Endothelial cell (in vitro differentiated cells): ENCODE data around the gene TESK1. TPM values are rescaled to one million over a fixed set of nuclear protein-coding genes. Genes with fewer than 3 reads are reported as not detected.
A peak's percentile ranks its signal among the peaks of the same experiment; 100 is the strongest.

Experiments used
- DNase-seq: peaks from one replicate; pipeline ENCODE4 v3.0.0; 2021; ENCODE audit warnings: low spot score
- H3K27ac Mint-ChIP-seq: one replicate; pipeline ENCODE4 v1.8.0; 2021; ENCODE audit warnings: mixed read lengths, inconsistent platforms; ENCODE audit not compliant: unreplicated experiment
- H3K27me3 Mint-ChIP-seq: one replicate; pipeline ENCODE4 v1.8.0; 2021; ENCODE audit warnings: mild to moderate bottlenecking, moderate library complexity, mixed read lengths, inconsistent platforms; ENCODE audit not compliant: unreplicated experiment
- H3K36me3 Mint-ChIP-seq: one replicate; pipeline ENCODE4 v1.8.0; 2021; ENCODE audit warnings: mild to moderate bottlenecking, low read depth, mixed read lengths, inconsistent platforms; ENCODE audit not compliant: unreplicated experiment
- H3K4me1 Mint-ChIP-seq: one replicate; pipeline ENCODE4 v1.8.0; 2021; ENCODE audit warnings: mild to moderate bottlenecking, mixed read lengths, inconsistent platforms; ENCODE audit not compliant: unreplicated experiment
- H3K4me3 Mint-ChIP-seq: one replicate; pipeline ENCODE4 v1.8.0; 2021; ENCODE audit warnings: mild to moderate bottlenecking, mixed read lengths, inconsistent platforms; ENCODE audit not compliant: unreplicated experiment
- H3K9me3 Mint-ChIP-seq: one replicate; pipeline ENCODE4 v1.8.0; 2021; ENCODE audit warnings: mixed read lengths, inconsistent platforms; ENCODE audit not compliant: unreplicated experiment
- CTCF ChIP-seq: fragments of 200-600 bp; sonication (generic); IDR thresholded peaks from one replicate; pipeline ENCODE4 v1.5.0; 2021; ENCODE audit warnings: antibody characterized with exemption; ENCODE audit not compliant: unreplicated experiment
- total RNA-seq: library from RNA; stranded (reverse); fragmentation: NEBNext Ultra II Directional; extraction: Animal tissue kit (Norgen Biotek cat#: 25700); gene quantifications from one replicate; pipeline ENCODE4 v1.2.1, GENCODE V29; 2021; ENCODE audit not compliant: unreplicated experiment

TESK1 gene
- total RNA-seq, 1 donor from 2014 or later, result 34.6 TPM

- peaks cover 4% of the 10 kb centered on the region for H3K36me3 Mint-ChIP-seq
- TF ChIP-seq CTCF, result no peak
- H3K4me1 Mint-ChIP-seq, result peaks cover 16% of the 10 kb centered on the region
- H3K27me3 Mint-ChIP-seq, result peaks cover 5% of the 10 kb centered on the region
- H3K4me3 Mint-ChIP-seq, result no peak overlapping the region
- H3K9me3 Mint-ChIP-seq, result no peaks in the 10 kb centered on the region
- no peak overlapping the region for H3K27ac Mint-ChIP-seq
- DNase-seq, result peak; percentile 39
These were observed 41.3 kb upstream of the TESK1 start for GRCh38 chr9:35563791-35564197.

GRCh38 chr9:35564658-35565061 lies 40.4 kb upstream of the TESK1 start:
- H3K27ac Mint-ChIP-seq, result no peak overlapping the region
- no peaks in the 10 kb centered on the region for H3K36me3 Mint-ChIP-seq
- DNase-seq, result no peak
- no peak overlapping the region for H3K4me3 Mint-ChIP-seq
- TF ChIP-seq CTCF, result no peak
- peaks cover 21% of the 10 kb centered on the region for H3K4me1 Mint-ChIP-seq
- no peaks in the 10 kb centered on the region for H3K9me3 Mint-ChIP-seq
- H3K27me3 Mint-ChIP-seq, result peaks cover 5% of the 10 kb centered on the region

- H3K27me3 Mint-ChIP-seq, result peaks cover 5% of the 10 kb centered on the region
- TF ChIP-seq CTCF, result no peak
- H3K4me1 Mint-ChIP-seq, result peaks cover 30% of the 10 kb centered on the region
- H3K27ac Mint-ChIP-seq, result no peak overlapping the region
- H3K36me3 Mint-ChIP-seq, result no peaks in the 10 kb centered on the region
- H3K4me3 Mint-ChIP-seq, result no peak overlapping the region
- no peak for DNase-seq
- no peaks in the 10 kb centered on the region for H3K9me3 Mint-ChIP-seq
These were observed 38.6 kb upstream of the TESK1 start for GRCh38 chr9:35566417-35566816.

- Mint-ChIP-seq H3K36me3 (no peaks in the 10 kb centered on the region), H3K4me3 (no peak overlapping the region), H3K4me1 (peaks cover 30% of the 10 kb centered on the region), H3K9me3 (no peaks in the 10 kb centered on the region), H3K27me3 (peaks cover 5% of the 10 kb centered on the region), H3K27ac (no peak overlapping the region)
- DNase-seq, result no peak
- TF ChIP-seq CTCF, result no peak
These were observed 36.9 kb upstream of the TESK1 start for GRCh38 chr9:35568196-35568595.

GRCh38 chr9:35569206-35569605 lies 35.9 kb upstream of the TESK1 start:
- Mint-ChIP-seq H3K4me3 (no peak overlapping the region), H3K4me1 (peaks cover 21% of the 10 kb centered on the region), H3K27ac (no peak overlapping the region), H3K9me3 (no peaks in the 10 kb centered on the region), H3K36me3 (no peaks in the 10 kb centered on the region), H3K27me3 (peaks cover 1% of the 10 kb centered on the region)
- no peak for TF ChIP-seq CTCF
- DNase-seq, result no peak
